ENCODE results near the gene GNG7.

The GNG7 gene

GRCh38 chr19:2676823-2677222 lies 25.7 kb downstream of the GNG7 start:
- H3K36me3 ChIP-seq (ENCODE audit: control insufficient read depth, low read length), result peaks cover 66% of the 10 kb centered on the region
- no peak overlapping the region for H3K4me2 ChIP-seq (ENCODE audit: low read length)
- no peaks in the 10 kb centered on the region for H3K9me3 ChIP-seq (ENCODE audit: control insufficient read depth, insufficient read depth, low read length)
- peaks cover 44% of the 10 kb centered on the region for H3K4me1 ChIP-seq (ENCODE audit: control insufficient read depth, low read length)
- no peaks in the 10 kb centered on the region for H3K27me3 ChIP-seq (ENCODE audit: control insufficient read depth, low read length)
- H3K4me3 ChIP-seq (ENCODE audit: low read length), result no peak overlapping the region
- H3K27ac ChIP-seq (ENCODE audit: low read depth, low read length), result no peak overlapping the region
- no peaks in the 10 kb centered on the region for H4K20me1 ChIP-seq (ENCODE audit: control insufficient read depth, insufficient read depth, low read depth, low read length)
- H3K79me2 ChIP-seq (ENCODE audit: control insufficient read depth, low read length), result peaks cover 85% of the 10 kb centered on the region
- H3K9me2 ChIP-seq (replicated peaks; ENCODE audit: control insufficient read depth, low read length), result no peaks in the 10 kb centered on the region
- H3F3A ChIP-seq (ENCODE audit: control insufficient read depth, insufficient read depth), result peaks cover 22% of the 10 kb centered on the region
- TF ChIP-seq CTCF (IDR thresholded peaks at IDR 0.05; ENCODE audit: low read depth, low read length, poor library complexity, severe bottlenecking) (no peak), EZH2phosphoT487 (IDR thresholded peaks at IDR 0.05; ENCODE audit: borderline replicate concordance, low read length) (no peak)

- Histone ChIP-seq H3F3A (ENCODE audit: control insufficient read depth, insufficient read depth) (peaks cover 14% of the 10 kb centered on the region; the same call in 1 of the 2 replicates), H3K9me3 (ENCODE audit: control insufficient read depth, insufficient read depth, low read length) (no peaks in the 10 kb centered on the region), H3K27me3 (ENCODE audit: control insufficient read depth, low read length) (no peaks in the 10 kb centered on the region), H3K36me3 (ENCODE audit: control insufficient read depth, low read length) (peaks cover 68% of the 10 kb centered on the region), H3K4me3 (ENCODE audit: low read length) (no peak overlapping the region), H3K9me2 (replicated peaks; ENCODE audit: control insufficient read depth, low read length) (no peaks in the 10 kb centered on the region), H4K20me1 (ENCODE audit: control insufficient read depth, insufficient read depth, low read depth, low read length) (no peaks in the 10 kb centered on the region), H3K4me2 (ENCODE audit: low read length) (no peak overlapping the region), H3K79me2 (ENCODE audit: control insufficient read depth, low read length) (peaks cover 91% of the 10 kb centered on the region), H3K4me1 (ENCODE audit: control insufficient read depth, low read length) (peaks cover 40% of the 10 kb centered on the region), H3K27ac (ENCODE audit: low read depth, low read length) (no peak overlapping the region)
- TF ChIP-seq CTCF (IDR thresholded peaks at IDR 0.05; ENCODE audit: low read depth, low read length, poor library complexity, severe bottlenecking) (no peak), EZH2phosphoT487 (IDR thresholded peaks at IDR 0.05; ENCODE audit: borderline replicate concordance, low read length) (no peak)
Observed at GRCh38 chr19:2675892-2676291, 26.6 kb downstream of the GNG7 start.

GRCh38 chr19:2670217-2670616 lies 32.3 kb downstream of the GNG7 start:
- H3K4me2 ChIP-seq (ENCODE audit: low read length), result peak overlapping the region; percentile 30
- TF ChIP-seq EZH2phosphoT487 (IDR thresholded peaks at IDR 0.05; ENCODE audit: borderline replicate concordance, low read length) (no peak), CTCF (IDR thresholded peaks at IDR 0.05; ENCODE audit: low read depth, low read length, poor library complexity, severe bottlenecking) (no peak)
- no peaks in the 10 kb centered on the region for H3K9me3 ChIP-seq (ENCODE audit: control insufficient read depth, insufficient read depth, low read length)
- H3K27me3 ChIP-seq (ENCODE audit: control insufficient read depth, low read length), result no peaks in the 10 kb centered on the region
- peaks cover 56% of the 10 kb centered on the region for H3K36me3 ChIP-seq (ENCODE audit: control insufficient read depth, low read length)
- peaks cover 60% of the 10 kb centered on the region for H3K4me1 ChIP-seq (ENCODE audit: control insufficient read depth, low read length)
- peak overlapping the region; percentile 15; the same call in 1 of the 2 replicates for H3K27ac ChIP-seq (ENCODE audit: low read depth, low read length)
- H4K20me1 ChIP-seq (ENCODE audit: control insufficient read depth, insufficient read depth, low read depth, low read length), result no peaks in the 10 kb centered on the region
- H3K79me2 ChIP-seq (ENCODE audit: control insufficient read depth, low read length), result peaks cover 90% of the 10 kb centered on the region
- peaks cover 13% of the 10 kb centered on the region for H3F3A ChIP-seq (ENCODE audit: control insufficient read depth, insufficient read depth)
- H3K4me3 ChIP-seq (ENCODE audit: low read length), result no peak overlapping the region
- no peaks in the 10 kb centered on the region for H3K9me2 ChIP-seq (replicated peaks; ENCODE audit: control insufficient read depth, low read length)

Measured in DOHH2 (cell line).